ENCODE results near the gene PIK3CB.
"Not testable (repeated sequence)": the region's sequence is repeated elsewhere in the genome, so short reads cannot be mapped to it uniquely, and the experiment has no call there.

PIK3CB gene

GRCh38 chr3:138846262-138846791, 11.6 kb upstream of the PIK3CB start:
- H3K4me3 ChIP-seq (replicated peaks; ENCODE audit: low read depth, low read length), result no peak overlapping the region
- TF ChIP-seq, protein P1, sequence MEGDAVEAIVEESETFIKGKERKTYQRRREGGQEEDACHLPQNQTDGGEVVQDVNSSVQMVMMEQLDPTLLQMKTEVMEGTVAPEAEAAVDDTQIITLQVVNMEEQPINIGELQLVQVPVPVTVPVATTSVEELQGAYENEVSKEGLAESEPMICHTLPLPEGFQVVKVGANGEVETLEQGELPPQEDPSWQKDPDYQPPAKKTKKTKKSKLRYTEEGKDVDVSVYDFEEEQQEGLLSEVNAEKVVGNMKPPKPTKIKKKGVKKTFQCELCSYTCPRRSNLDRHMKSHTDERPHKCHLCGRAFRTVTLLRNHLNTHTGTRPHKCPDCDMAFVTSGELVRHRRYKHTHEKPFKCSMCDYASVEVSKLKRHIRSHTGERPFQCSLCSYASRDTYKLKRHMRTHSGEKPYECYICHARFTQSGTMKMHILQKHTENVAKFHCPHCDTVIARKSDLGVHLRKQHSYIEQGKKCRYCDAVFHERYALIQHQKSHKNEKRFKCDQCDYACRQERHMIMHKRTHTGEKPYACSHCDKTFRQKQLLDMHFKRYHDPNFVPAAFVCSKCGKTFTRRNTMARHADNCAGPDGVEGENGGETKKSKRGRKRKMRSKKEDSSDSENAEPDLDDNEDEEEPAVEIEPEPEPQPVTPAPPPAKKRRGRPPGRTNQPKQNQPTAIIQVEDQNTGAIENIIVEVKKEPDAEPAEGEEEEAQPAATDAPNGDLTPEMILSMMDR (IDR thresholded peaks at IDR 0.05; ENCODE audit: low read depth, low read length, missing control alignments), result no peak
- no peak for DNase-seq (ENCODE audit: extremely low read depth, low read depth)

GRCh38 chr3:138845771-138846173, 11.0 kb upstream of the PIK3CB start:
- no peak for DNase-seq (ENCODE audit: extremely low read depth, low read depth)
- no peak overlapping the region for H3K4me3 ChIP-seq (replicated peaks; ENCODE audit: low read depth, low read length)
- TF ChIP-seq, protein P1 (IDR thresholded peaks at IDR 0.05; ENCODE audit: low read depth, low read length, missing control alignments), result no peak

DNA sequence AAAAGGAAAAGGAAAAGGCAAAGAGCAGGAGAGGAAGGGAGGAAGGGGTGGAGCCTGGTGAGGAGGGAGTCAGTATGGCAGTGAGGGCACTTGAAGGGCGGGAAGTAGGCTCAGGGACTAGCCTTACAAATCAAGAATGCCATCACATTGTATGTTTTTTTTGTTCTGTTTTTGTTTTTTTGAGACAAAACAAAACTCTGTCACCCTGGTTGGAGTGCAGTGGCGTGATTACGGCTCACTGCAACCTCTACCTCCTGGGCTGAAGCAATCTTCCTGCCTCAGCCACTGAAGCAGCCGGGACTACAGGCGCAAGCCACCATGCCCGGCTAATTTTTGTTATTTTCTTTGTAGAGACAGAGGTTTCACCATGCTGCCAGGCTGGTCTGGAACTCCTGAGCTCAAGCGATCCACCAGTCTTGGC, 10.5 kb upstream of the PIK3CB start:
- no peak for DNase-seq (ENCODE audit: extremely low read depth, low read depth)

GRCh38 chr3:138842483-138843188, 7.9 kb upstream of the PIK3CB start:
- H3K4me3 ChIP-seq (replicated peaks; ENCODE audit: low read depth, low read length), result no peak overlapping the region
- TF ChIP-seq, protein P1 (IDR thresholded peaks at IDR 0.05; ENCODE audit: low read depth, low read length, missing control alignments), result no peak
- DNase-seq (ENCODE audit: extremely low read depth, low read depth), result no peak

More for the DNA sequence above, 10.5 kb upstream of the PIK3CB start:
- H3K4me3 ChIP-seq (replicated peaks; ENCODE audit: low read depth, low read length), result no peak overlapping the region
- TF ChIP-seq, protein P1 (IDR thresholded peaks at IDR 0.05; ENCODE audit: low read depth, low read length, missing control alignments), result no peak

GRCh38 chr3:138838385-138838784, 3.7 kb upstream of the PIK3CB start:
- not testable (repeated sequence) for H3K4me3 ChIP-seq (replicated peaks; ENCODE audit: low read depth, low read length); DNase-seq (ENCODE audit: extremely low read depth, low read depth)

GRCh38 chr3:138835846-138836245, 1.1 kb upstream of the PIK3CB start:
- not testable (repeated sequence) for DNase-seq (ENCODE audit: extremely low read depth, low read depth); H3K4me3 ChIP-seq (replicated peaks; ENCODE audit: low read depth, low read length)

DNA sequence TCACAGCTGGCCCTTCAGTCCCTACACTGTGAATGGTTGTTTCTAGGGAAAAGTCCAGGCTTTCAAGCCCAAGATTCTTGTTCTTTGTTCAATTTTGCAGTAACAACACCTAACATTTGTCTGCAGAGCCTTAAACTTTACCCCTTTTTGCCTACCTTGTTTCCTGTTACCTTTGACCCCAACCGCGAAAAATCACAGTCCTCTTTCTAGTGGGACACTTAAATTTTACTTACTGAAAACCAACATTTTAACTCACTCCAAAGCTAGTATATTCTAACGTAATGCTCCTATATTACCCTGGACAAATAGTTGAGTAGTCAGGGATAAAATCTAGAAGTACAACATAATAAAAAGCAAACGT, 649 bp upstream of the PIK3CB start:
- TF ChIP-seq, protein P1 (IDR thresholded peaks at IDR 0.05; ENCODE audit: low read depth, low read length, missing control alignments), result no peak
- peak overlapping the region; percentile 65 for H3K4me3 ChIP-seq (replicated peaks; ENCODE audit: low read depth, low read length)
- DNase-seq (ENCODE audit: extremely low read depth, low read depth), result no peak

Measured in HFF-Myc (cell line).